Articular chondrocyte of knee joint (primary cell): Measurements from ENCODE around the gene CIAO1. TPM values are rescaled to one million over a fixed set of nuclear protein-coding genes. Genes with fewer than 3 reads are reported as not detected.

Experiments used
- total RNA-seq: library from RNA; depleted of rRNA; stranded (reverse); fragments of >200 nt; gene quantifications from 2 replicates; pipeline ENCODE4 v1.2.3, GENCODE V29; 2012

CIAO1 gene
- 69.9 and 83.3 TPM in 2 replicates for total RNA-seq

GRCh38 chr2:96265840-96266679 is at the start of gene CIAO1, which contains the start of gene TMEM127:
Gene CIAO1, plus strand, starts transcription at chr2:96266225. Its CDS starts 126 bp downstream, at chr2:96266351.
Gene TMEM127, minus strand, starts transcription at chr2:96265997. Its CDS starts 616 bp downstream, at chr2:96265381.

DNA sequence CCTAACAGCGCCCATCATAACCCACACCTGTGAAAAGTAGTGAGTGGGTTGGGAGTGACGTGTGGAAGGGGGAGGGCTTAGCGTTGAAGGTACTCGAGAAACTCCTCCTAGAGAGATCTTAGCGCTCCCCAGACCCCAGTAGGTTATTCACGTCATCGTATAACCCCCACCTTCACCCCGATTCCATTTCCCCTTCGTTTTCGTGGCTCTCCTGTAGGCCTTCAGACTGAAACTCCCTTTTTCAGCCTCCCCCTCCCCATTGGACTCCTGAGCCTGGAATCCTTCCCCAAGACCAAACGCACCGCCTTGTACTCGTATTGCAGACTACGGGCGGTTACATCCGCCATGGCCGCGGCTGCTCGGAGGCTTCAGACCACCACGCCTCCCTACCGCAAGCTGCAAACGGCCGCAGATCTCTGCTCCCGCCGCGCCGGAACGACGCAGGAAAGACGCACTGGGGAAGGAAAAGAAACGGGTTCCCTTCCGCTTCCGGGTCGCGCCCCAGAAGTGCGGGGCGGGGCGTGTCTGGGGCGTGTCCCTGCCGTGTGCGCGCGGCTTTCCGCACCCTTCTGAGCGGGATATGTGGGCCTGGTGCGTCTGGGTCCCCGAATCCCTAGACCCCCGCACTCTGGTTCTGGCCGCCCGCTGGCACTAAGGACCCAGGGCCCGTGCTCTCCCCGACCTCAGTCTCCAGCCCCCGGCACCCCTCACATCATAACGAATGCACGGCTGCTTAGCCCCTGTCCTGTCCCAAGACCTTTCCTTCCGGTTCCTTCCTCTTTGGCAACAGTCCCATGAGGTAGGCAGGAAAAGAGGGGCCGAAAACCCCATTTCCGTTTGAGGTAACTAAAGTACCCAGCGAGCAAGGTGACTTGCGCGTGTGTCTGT is 39.3 kb downstream of the CIAO1 start, which contains the start of gene SNRNP200:
Gene SNRNP200 (minus strand): TSS at position 456 of the 888 bp plus-strand sequence. CDS start 109 bp downstream, at position 347.

Other genes starting within 250 kb of the CIAO1 start
- gene GPAT2, start 231.3 kb upstream of the CIAO1 start, total RNA-seq: 0.76 and 0.91 TPM in 2 replicates
- gene ADRA2B, start 149.7 kb upstream of the CIAO1 start, total RNA-seq: under 0.01 TPM in 1 of 2 replicates, not detected in the other
- not detected in 2 replicates for gene ASTL, start 127.7 kb upstream of the CIAO1 start, total RNA-seq
- 1.2 and 2.1 TPM in 2 replicates for gene DUSP2, start 120.8 kb upstream of the CIAO1 start, total RNA-seq
- 134 and 158 TPM in 2 replicates for gene STARD7, start 57.4 kb upstream of the CIAO1 start, total RNA-seq
- gene TMEM127, start 228 bp upstream of the CIAO1 start, total RNA-seq: 36.9 and 41.7 TPM in 2 replicates
- 35.7 and 43.0 TPM in 2 replicates for gene SNRNP200, start 39.3 kb downstream of the CIAO1 start, total RNA-seq
- gene ITPRIPL1, start 59.1 kb downstream of the CIAO1 start, total RNA-seq: 2.6 and 4.6 TPM in 2 replicates
- gene NCAPH, start 69.5 kb downstream of the CIAO1 start, total RNA-seq: 6.0 and 6.6 TPM in 2 replicates
- not detected in 2 replicates for gene NEURL3, start 239.1 kb downstream of the CIAO1 start, total RNA-seq